ENCODE results near the gene TC2N. TPM values are rescaled to one million over a fixed set of nuclear protein-coding genes. Genes with fewer than 3 reads are reported as not detected.

Gene TC2N
- total RNA-seq, 1 experiment from 2014 or later = 15.9 TPM

DNA sequence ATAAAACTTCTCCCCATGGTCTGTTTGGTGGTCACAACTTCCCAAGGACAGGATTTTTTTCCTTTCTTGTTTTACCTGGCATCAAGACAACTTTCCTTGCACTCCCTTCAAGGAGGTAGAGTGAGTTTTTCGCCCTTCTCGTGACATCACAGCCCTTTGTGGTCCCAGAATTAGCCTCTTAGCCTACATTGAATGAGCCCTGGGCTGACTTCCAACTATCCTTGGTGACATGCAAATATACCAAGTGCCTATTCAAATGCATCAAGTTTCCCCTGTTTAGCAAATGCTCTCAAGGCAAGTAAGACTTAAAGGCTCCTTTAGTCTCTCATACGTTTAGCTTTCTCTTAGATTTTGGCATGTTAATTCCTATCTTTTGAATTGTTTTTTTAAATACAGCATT is 36.6 kb downstream of the TC2N start:
- Histone ChIP-seq H3K9ac (ENCODE audit: low read length) (no peak overlapping the region), H3K9me3 (ENCODE audit: control insufficient read depth in 1 of 2, insufficient read depth in 1 of 2, low read depth in 1 of 2, low read length in 2 of 2) (0 out of 4 replicates have a peak, but pooled peaks cover 0 to 3% of the 10 kb centered on the region in 2 experiments), H3K4me3 (replicated peaks in 1 of 2; ENCODE audit: low read depth in 1 of 2, low read length in 2 of 2) (no peak overlapping the region), H4K20me1 (ENCODE audit: insufficient read depth) (no peaks in the 10 kb centered on the region), H3K4me1 (ENCODE audit: control insufficient read depth in 1 of 2, insufficient read depth in 2 of 2, low read length in 2 of 2) (peaks cover 0 to 5% of the 10 kb centered on the region in 2 experiments; a peak in 1 of 4 replicates), H3K36me3 (ENCODE audit: control insufficient read depth in 1 of 2, insufficient read depth in 2 of 2, low read length in 2 of 2) (no peaks in the 10 kb centered on the region), H3K9me2 (ENCODE audit: insufficient read depth) (no peaks in the 10 kb centered on the region), H3K27ac (ENCODE audit: low read depth, low read length) (no peak overlapping the region), H3K27me3 (ENCODE audit: insufficient read depth, low read length) (peaks cover 15% of the 10 kb centered on the region; the same call in 1 of the 2 replicates), H3K79me2 (ENCODE audit: insufficient read depth, low read length) (no peaks in the 10 kb centered on the region), H2AFZ (ENCODE audit: low read depth, low read length, poor library complexity, severe bottlenecking) (no peak overlapping the region), H3K4me2 (ENCODE audit: low read length) (no peak overlapping the region)
- CTCF ChIA-PET = no interaction called here
- RAD21 ChIA-PET (ENCODE audit: low non-redundant PET in 1 of 2, low total read pairs in 2 of 2, uncharacterized antibody in 2 of 2, unreplicated experiment in 2 of 2) = no interaction called here
- BruUV-seq (replicated peaks) = no TSS peak
- POLR2A ChIA-PET = no interaction called here
- DNase-seq (ENCODE audit: low read depth, low spot score) (no peak), ATAC-seq (no peak)
- intact Hi-C loops (cut with micrococcal nuclease) = no loop called here
- TF ChIP-seq RAD21 (IDR thresholded peaks at IDR 0.05; ENCODE audit: low read depth) (no peak), CBX3 (IDR thresholded peaks at IDR 0.05; ENCODE audit: low read depth) (no peak), TCF7L2 (IDR thresholded peaks at IDR 0.05; ENCODE audit: borderline replicate concordance, extremely low read depth, insufficient read depth, insufficient read length) (no peak), ZBTB33 (IDR thresholded peaks at IDR 0.05; ENCODE audit: extremely low read depth, insufficient replicate concordance, low read length) (no peak), YY1 (IDR thresholded peaks at IDR 0.05; ENCODE audit: extremely low read depth, insufficient replicate concordance, low read depth, low read length) (no peak), SRF (IDR thresholded peaks at IDR 0.05; ENCODE audit: low read depth) (no peak), SP1 (IDR thresholded peaks at IDR 0.05; ENCODE audit: low read depth) (no peak), CEBPB (IDR thresholded peaks at IDR 0.05; ENCODE audit: low read depth) (no peak), ELF1 (IDR thresholded peaks at IDR 0.05; ENCODE audit: borderline replicate concordance, low read depth) (no peak)
- TF ChIP-seq, protein P1, sequence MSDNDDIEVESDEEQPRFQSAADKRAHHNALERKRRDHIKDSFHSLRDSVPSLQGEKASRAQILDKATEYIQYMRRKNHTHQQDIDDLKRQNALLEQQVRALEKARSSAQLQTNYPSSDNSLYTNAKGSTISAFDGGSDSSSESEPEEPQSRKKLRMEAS (IDR thresholded peaks at IDR 0.05) = no peak
